ENCODE measurements around the gene AS3MT. TPM values are rescaled to one million over a fixed set of nuclear protein-coding genes. Genes with fewer than 3 reads are reported as not detected.

Gene AS3MT
- total RNA-seq, 4 donors from 2014 or later = 2.2 to 4.0 (median 2.6) TPM; not detected in 1

DNA sequence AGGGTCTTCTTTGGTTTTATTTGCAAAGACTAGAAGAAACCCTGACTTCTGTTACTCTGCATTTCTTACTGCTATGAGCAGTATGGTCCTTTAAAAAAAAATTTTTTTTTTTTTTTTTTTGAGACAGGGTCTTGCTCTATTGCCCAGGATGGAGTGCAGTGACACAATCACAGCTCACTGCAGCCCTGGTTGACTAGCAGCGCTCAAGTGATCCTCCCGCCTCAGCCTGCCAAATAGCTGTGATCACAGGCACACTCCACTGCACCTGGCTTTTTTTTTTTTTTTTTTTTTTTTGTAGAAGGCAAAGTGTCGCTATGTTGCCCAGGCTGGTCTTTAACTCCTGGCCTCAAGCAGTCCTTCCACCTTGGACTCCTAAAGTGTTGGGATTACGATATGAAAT lies 66.2 kb downstream of the AS3MT start:
- TF ChIP-seq, protein P1, sequence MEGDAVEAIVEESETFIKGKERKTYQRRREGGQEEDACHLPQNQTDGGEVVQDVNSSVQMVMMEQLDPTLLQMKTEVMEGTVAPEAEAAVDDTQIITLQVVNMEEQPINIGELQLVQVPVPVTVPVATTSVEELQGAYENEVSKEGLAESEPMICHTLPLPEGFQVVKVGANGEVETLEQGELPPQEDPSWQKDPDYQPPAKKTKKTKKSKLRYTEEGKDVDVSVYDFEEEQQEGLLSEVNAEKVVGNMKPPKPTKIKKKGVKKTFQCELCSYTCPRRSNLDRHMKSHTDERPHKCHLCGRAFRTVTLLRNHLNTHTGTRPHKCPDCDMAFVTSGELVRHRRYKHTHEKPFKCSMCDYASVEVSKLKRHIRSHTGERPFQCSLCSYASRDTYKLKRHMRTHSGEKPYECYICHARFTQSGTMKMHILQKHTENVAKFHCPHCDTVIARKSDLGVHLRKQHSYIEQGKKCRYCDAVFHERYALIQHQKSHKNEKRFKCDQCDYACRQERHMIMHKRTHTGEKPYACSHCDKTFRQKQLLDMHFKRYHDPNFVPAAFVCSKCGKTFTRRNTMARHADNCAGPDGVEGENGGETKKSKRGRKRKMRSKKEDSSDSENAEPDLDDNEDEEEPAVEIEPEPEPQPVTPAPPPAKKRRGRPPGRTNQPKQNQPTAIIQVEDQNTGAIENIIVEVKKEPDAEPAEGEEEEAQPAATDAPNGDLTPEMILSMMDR (IDR thresholded peaks at IDR 0.05; ENCODE audit: low read depth) = no peak

DNA sequence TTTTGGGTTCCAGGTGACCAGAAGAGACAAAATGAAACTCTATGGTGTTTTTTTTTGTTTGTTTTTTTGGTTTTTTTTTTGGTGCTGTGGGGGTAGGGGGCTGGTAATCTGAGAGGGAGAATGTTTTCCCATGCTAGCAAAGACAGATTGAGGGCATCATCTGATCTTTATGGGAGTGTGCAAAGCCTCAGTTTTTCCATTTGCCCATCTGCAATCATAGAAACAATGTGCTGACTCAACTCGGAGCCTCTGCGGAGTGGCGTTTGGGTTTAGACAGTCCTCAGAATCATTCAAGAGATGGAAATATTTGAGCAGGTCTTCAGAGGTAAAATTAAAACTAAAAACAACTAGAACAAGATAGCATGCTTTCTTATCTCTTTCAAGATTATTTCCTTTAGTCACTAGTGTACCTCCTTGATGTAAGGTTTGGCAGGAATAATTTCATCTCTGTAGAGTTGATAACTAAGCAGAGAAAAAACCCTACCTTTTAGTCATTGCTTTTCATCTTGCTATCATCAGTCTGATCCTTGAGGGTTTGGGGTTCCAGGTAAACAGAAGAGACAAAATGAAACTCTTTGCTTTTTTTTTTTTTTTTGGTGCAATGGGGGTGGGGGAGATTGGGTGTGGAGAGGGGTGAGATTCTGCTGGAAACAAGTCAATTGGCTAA lies 66.8 kb downstream of the AS3MT start:
- TF ChIP-seq, protein P1 (IDR thresholded peaks at IDR 0.05; ENCODE audit: low read depth) = no peak

DNA sequence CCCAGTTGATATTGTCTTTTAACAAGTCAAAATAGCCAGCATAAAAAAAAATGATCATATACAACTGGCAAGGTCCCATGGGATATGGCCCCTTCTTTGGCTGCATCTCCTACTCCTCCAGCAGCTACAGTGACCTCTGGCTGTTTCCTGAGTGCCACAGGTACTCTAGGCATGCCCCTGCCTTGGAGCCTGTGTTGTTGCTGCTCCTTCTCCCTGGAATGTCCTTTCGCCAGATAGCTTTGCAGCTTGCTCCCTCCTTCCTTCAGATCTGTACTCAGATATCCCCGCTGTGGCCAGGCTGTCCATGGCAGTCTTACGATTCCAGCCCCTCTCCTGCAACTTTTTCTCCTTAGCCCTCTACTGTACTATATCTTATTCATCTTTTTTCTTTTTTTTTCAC lies 72.1 kb downstream of the AS3MT start:
- TF ChIP-seq, protein P1 (IDR thresholded peaks at IDR 0.05; ENCODE audit: low read depth) = no peak

GRCh38 chr10:102945449-102945848 lies 76.2 kb downstream of the AS3MT start:
- TF ChIP-seq, protein P1 (IDR thresholded peaks at IDR 0.05; ENCODE audit: low read depth) = no peak

- TF ChIP-seq, protein P1 (IDR thresholded peaks at IDR 0.05; ENCODE audit: low read depth) = no peak
These were observed 76.7 kb downstream of the AS3MT start for GRCh38 chr10:102945962-102946361.

- TF ChIP-seq, protein P1 (IDR thresholded peaks at IDR 0.05; ENCODE audit: low read depth) = no peak
These were observed 77.7 kb downstream of the AS3MT start for GRCh38 chr10:102946992-102947391.

GRCh38 chr10:102948176-102948575 lies 78.9 kb downstream of the AS3MT start:
- TF ChIP-seq, protein P1 (IDR thresholded peaks at IDR 0.05; ENCODE audit: low read depth) = no peak

Data from subcutaneous adipose tissue (tissue), 4 donors.